H9 (cell line): ENCODE measurements around the gene VIT. TPM values are rescaled to one million over a fixed set of nuclear protein-coding genes. Genes with fewer than 3 reads are reported as not detected.
A peak's percentile ranks its signal among the peaks of the same experiment; 100 is the strongest.

Source experiments
- DNase-seq: peaks from one replicate; pipeline ENCODE4 v3.0.0-alpha.2; 2017
- H2AFZ ChIP-seq: one replicate; pipeline ENCODE4 v1.6.1; 2013; ENCODE audit warnings: mild to moderate bottlenecking, low read length, control low read depth, moderate library complexity
- H2AK5ac ChIP-seq: 2 replicates; pipeline ENCODE4 v1.6.1; 2013; ENCODE audit warnings: low read length, control low read depth, mixed read lengths; ENCODE audit not compliant: insufficient read length
- H2BK120ac ChIP-seq: one replicate; pipeline ENCODE4 v1.6.1; 2013; ENCODE audit warnings: low read depth, mild to moderate bottlenecking, low read length, control low read depth, inconsistent platforms; ENCODE audit not compliant: poor library complexity, severe bottlenecking
- H2BK12ac ChIP-seq: 2 replicates; pipeline ENCODE4 v1.6.1; 2013; ENCODE audit warnings: low read length, control low read depth, mixed read lengths, low read depth; ENCODE audit not compliant: insufficient read length
- H2BK15ac ChIP-seq: 2 replicates; pipeline ENCODE4 v1.6.1; 2013; ENCODE audit warnings: low read depth, low read length, control low read depth
- H2BK20ac ChIP-seq: one replicate; pipeline ENCODE4 v1.6.1; 2013; ENCODE audit warnings: low read depth, mild to moderate bottlenecking, low read length, control low read depth, inconsistent platforms; ENCODE audit not compliant: poor library complexity, severe bottlenecking
- H2BK5ac ChIP-seq: 2 replicates; pipeline ENCODE4 v1.6.1; 2013; ENCODE audit warnings: low read length, control low read depth, mixed read lengths; ENCODE audit not compliant: insufficient read length
- H3K14ac ChIP-seq: 2 replicates; pipeline ENCODE4 v1.6.1; 2013; ENCODE audit warnings: low read length, control low read depth; ENCODE audit not compliant: insufficient read depth
- H3K18ac ChIP-seq: 2 replicates; pipeline ENCODE4 v1.6.1; 2013; ENCODE audit warnings: low read depth, mild to moderate bottlenecking, mixed read lengths, low read length, control low read depth; ENCODE audit not compliant: insufficient read length
- H3K23ac ChIP-seq: 2 replicates; pipeline ENCODE4 v1.6.1; 2013; ENCODE audit warnings: low read length, control low read depth, mixed read lengths, low read depth; ENCODE audit not compliant: insufficient read length
- H3K23me2 ChIP-seq: 2 replicates; pipeline ENCODE4 v1.6.1; 2013; ENCODE audit warnings: low read depth, mild to moderate bottlenecking, mixed read lengths, low read length, control low read depth; ENCODE audit not compliant: insufficient read length, poor library complexity, severe bottlenecking
- H3K27ac ChIP-seq: 2 replicates; pipeline ENCODE4 v1.5.1; 2013; ENCODE audit warnings: low read length, control low read depth, mixed read lengths, low read depth; ENCODE audit not compliant: insufficient read length
- H3K27me3 ChIP-seq: 2 replicates; pipeline ENCODE4 v1.6.1; 2013; ENCODE audit warnings: low read length, control low read depth, inconsistent platforms; ENCODE audit not compliant: insufficient read depth
- H3K4ac ChIP-seq: 2 replicates; pipeline ENCODE4 v1.6.1; 2013; ENCODE audit warnings: low read depth, mild to moderate bottlenecking, control low read depth, inconsistent platforms, low read length, moderate library complexity
- H3K4me1 ChIP-seq: 2 replicates; pipeline ENCODE4 v1.6.1; 2013; ENCODE audit warnings: low read length, control low read depth, inconsistent platforms; ENCODE audit not compliant: insufficient read depth
- H3K4me2 ChIP-seq: 2 replicates; pipeline ENCODE4 v1.6.1; 2013; ENCODE audit warnings: low read length, control low read depth, mixed read lengths; ENCODE audit not compliant: insufficient read length, insufficient read depth
- H3K56ac ChIP-seq: 2 replicates; pipeline ENCODE4 v1.6.1; 2013; ENCODE audit warnings: low read depth, mild to moderate bottlenecking, mixed read lengths, low read length, control low read depth; ENCODE audit not compliant: insufficient read length
- H3K79me1 ChIP-seq: 2 replicates; pipeline ENCODE4 v1.6.1; 2013; ENCODE audit warnings: low read depth, mild to moderate bottlenecking, moderate library complexity, low read length, control low read depth, inconsistent platforms; ENCODE audit not compliant: insufficient read depth, poor library complexity, severe bottlenecking
- H3K79me2 ChIP-seq: 2 replicates; pipeline ENCODE4 v1.6.1; 2013; ENCODE audit warnings: low read length, control low read depth, inconsistent platforms; ENCODE audit not compliant: insufficient read depth
- H3K9ac ChIP-seq: 2 replicates; pipeline ENCODE4 v1.6.1; 2013; ENCODE audit warnings: low read length, control low read depth, mixed read lengths; ENCODE audit not compliant: insufficient read length; ENCODE audit errors: extremely low read depth
- H3K9me3 ChIP-seq: one replicate; pipeline ENCODE4 v1.6.1; 2013; ENCODE audit warnings: low read depth, low read length, inconsistent platforms; ENCODE audit not compliant: control insufficient read depth
- H3T11ph ChIP-seq: one replicate; pipeline ENCODE4 v1.6.1; 2013; ENCODE audit warnings: mild to moderate bottlenecking, low read length, control low read depth, inconsistent platforms
- H4K20me1 ChIP-seq: one replicate; pipeline ENCODE4 v1.6.1; 2013; ENCODE audit not compliant: control insufficient read depth, insufficient read length, insufficient read depth
- H4K5ac ChIP-seq: 2 replicates; pipeline ENCODE4 v1.6.1; 2013; ENCODE audit warnings: low read depth, mild to moderate bottlenecking, mixed read lengths, low read length, control low read depth; ENCODE audit not compliant: insufficient read length
- H4K8ac ChIP-seq: replicated peaks from 2 replicates; pipeline ENCODE4 v1.6.1; 2013; ENCODE audit warnings: low read length, control low read depth, mixed read lengths, low read depth; ENCODE audit not compliant: insufficient read length
- H4K91ac ChIP-seq: 2 replicates; pipeline ENCODE4 v1.6.1; 2013; ENCODE audit warnings: low read depth, mild to moderate bottlenecking, moderate library complexity, mixed read lengths, low read length, control low read depth; ENCODE audit not compliant: insufficient read length
- H3K27ac Mint-ChIP-seq, 3 experiments: 2 replicates in 2 of 3; 3 replicates in 1 of 3; pipeline ENCODE4 v1.8.0; 2020 to 2021; ENCODE audit warnings: mixed read lengths in 3 of 3, mild to moderate bottlenecking in 1 of 3, moderate library complexity in 1 of 3
- H3K27me3 Mint-ChIP-seq: 2 replicates; pipeline ENCODE4 v1.8.0; 2021; ENCODE audit warnings: low read depth, mild to moderate bottlenecking, moderate library complexity, mixed read lengths
- H3K36me3 Mint-ChIP-seq, 3 experiments: 2 replicates in 2 of 3; 3 replicates in 1 of 3; pipeline ENCODE4 v1.8.0; 2020 to 2021; ENCODE audit warnings: low read depth in 3 of 3, mixed read lengths in 3 of 3; ENCODE audit not compliant: insufficient read depth in 1 of 3
- H3K4me1 Mint-ChIP-seq, 2 experiments: 2 replicates each; pipeline ENCODE4 v1.8.0; 2020; ENCODE audit warnings: mixed read lengths in 2 of 2
- H3K4me3 Mint-ChIP-seq, 2 experiments: 2 replicates in 1 of 2; 3 replicates in 1 of 2; pipeline ENCODE4 v1.8.0; 2020 to 2021; ENCODE audit warnings: mild to moderate bottlenecking in 2 of 2, mixed read lengths in 2 of 2, moderate library complexity in 1 of 2
- H3K9me3 Mint-ChIP-seq, 2 experiments: 2 replicates in 1 of 2; 3 replicates in 1 of 2; pipeline ENCODE4 v1.8.0; 2020; ENCODE audit warnings: mild to moderate bottlenecking in 2 of 2, mixed read lengths in 2 of 2, moderate library complexity in 1 of 2
- WGBS: extraction: QIAGEN DNeasy Blood & Tissue Kit; methylation state at CpG from one replicate; pipeline ENCODE4 v1.1.7; 2013; ENCODE audit warnings: missing lambda C conversion rate, low lambda C conversion rate, mixed read lengths; ENCODE audit not compliant: insufficient read length; ENCODE audit errors: extremely low coverage; 5-methylcytosine and 5-hydroxymethylcytosine counted together
- total RNA-seq: library from RNA; stranded (reverse); gene quantifications from 2 replicates; pipeline ENCODE4 v1.2.1, GENCODE V29; 2021
- TF ChIP-seq, protein P1 (sequence below): fragments of 200-600 bp; sonication (generic); conservative IDR thresholded peaks from 3 replicates; pipeline ENCODE4 v1.8.0; 2021; ENCODE audit warnings: antibody characterized with exemption, mild to moderate bottlenecking

The VIT gene
- total RNA-seq, 1 experiment from 2014 or later = 0.15 TPM

DNA sequence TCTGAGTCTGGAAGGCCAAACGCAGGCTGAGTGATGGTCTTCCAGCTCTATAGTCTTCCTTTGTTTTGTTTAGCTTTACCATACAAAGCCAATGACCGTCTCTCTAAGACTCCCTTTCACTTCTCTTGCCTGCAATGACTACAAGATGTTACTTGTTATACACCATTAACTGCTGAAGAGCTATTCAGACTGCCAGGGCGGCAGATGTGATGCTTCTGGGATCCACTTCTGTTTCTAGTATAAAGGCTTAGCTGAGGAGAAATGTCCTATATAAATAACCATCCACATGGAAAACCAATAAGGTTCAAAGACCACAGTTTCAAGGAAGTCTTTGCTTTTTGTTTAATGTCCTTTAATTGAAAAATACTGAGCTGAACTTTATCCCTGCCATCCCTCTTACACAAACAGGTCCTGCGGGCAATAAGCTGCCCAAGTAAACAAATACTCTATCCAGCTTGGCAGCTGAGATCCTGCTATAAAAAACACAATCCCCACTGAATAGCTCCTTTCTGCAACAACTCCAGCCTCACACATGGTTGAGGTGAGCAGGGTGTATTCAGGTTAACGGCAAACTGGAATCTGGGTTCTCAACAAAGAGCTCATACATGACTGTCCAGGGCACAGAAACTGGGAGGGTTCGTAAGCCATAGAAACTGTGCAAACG, 124.6 kb downstream of the VIT start:
- Histone ChIP-seq H4K20me1 (no peaks in the 10 kb centered on the region), H3K9me3 (no peaks in the 10 kb centered on the region), H3K23ac (no peak overlapping the region), H3K4ac (no peak overlapping the region), H4K8ac (no peak overlapping the region), H3K56ac (no peak overlapping the region), H2BK15ac (no peak overlapping the region), H2AFZ (no peak overlapping the region), H3K9ac (no peak overlapping the region), H3K18ac (no peak overlapping the region), H3K23me2 (no peaks in the 10 kb centered on the region), H3K27me3 (no peaks in the 10 kb centered on the region), H2BK12ac (no peak overlapping the region), H2BK5ac (no peak overlapping the region), H3K79me2 (no peaks in the 10 kb centered on the region), H4K91ac (no peak overlapping the region), H2BK20ac (no peak overlapping the region), H3K4me2 (no peak overlapping the region), H3T11ph (no peak overlapping the region), H2BK120ac (no peak overlapping the region), H4K5ac (no peak overlapping the region), H2AK5ac (no peak overlapping the region), H3K4me1 (0 out of 2 replicates have a peak, but pooled peaks cover 2% of the 10 kb centered on the region), H3K27ac (no peak overlapping the region), H3K79me1 (no peaks in the 10 kb centered on the region), H3K14ac (no peak overlapping the region)
- TF ChIP-seq, protein P1, sequence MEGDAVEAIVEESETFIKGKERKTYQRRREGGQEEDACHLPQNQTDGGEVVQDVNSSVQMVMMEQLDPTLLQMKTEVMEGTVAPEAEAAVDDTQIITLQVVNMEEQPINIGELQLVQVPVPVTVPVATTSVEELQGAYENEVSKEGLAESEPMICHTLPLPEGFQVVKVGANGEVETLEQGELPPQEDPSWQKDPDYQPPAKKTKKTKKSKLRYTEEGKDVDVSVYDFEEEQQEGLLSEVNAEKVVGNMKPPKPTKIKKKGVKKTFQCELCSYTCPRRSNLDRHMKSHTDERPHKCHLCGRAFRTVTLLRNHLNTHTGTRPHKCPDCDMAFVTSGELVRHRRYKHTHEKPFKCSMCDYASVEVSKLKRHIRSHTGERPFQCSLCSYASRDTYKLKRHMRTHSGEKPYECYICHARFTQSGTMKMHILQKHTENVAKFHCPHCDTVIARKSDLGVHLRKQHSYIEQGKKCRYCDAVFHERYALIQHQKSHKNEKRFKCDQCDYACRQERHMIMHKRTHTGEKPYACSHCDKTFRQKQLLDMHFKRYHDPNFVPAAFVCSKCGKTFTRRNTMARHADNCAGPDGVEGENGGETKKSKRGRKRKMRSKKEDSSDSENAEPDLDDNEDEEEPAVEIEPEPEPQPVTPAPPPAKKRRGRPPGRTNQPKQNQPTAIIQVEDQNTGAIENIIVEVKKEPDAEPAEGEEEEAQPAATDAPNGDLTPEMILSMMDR = no peak
- DNase-seq = no peak
- Mint-ChIP-seq H3K4me1 (peaks cover 25 to 26% of the 10 kb centered on the region in 2 experiments), H3K27ac (peak overlapping the region in 1 of 3 experiments; percentile 36; a peak in 1 of 7 replicates), H3K4me3 (no peak overlapping the region), H3K9me3 (no peaks in the 10 kb centered on the region), H3K27me3 (no peaks in the 10 kb centered on the region; the same call in 1 of the 2 replicates), H3K36me3 (no peaks in the 10 kb centered on the region; a peak in 1 of 7 replicates)
- no CpG with 5 or more reads among the region's 7 CpGs for WGBS
